ENCODE data around the gene DIP2C.

DNA sequence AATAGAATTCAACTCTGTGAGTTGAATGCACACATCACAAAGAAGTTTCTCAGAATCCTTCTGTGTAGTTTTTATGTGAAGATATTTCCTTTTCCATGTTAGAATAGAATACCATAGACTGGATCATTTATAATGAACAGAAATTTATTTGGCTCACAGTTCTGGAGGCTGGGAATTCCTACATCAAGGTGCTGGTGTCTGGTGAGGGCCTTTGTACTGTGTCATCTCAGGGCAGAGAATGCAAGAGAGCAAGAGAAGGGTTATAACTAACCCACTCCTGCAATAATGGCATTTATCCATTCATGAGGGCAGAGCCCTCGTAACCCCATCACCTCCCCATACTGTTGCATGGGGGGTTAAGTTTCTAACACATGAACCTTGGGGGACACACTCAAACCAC is 18.4 kb upstream of the DIP2C start:
- TF ChIP-seq, protein P1, sequence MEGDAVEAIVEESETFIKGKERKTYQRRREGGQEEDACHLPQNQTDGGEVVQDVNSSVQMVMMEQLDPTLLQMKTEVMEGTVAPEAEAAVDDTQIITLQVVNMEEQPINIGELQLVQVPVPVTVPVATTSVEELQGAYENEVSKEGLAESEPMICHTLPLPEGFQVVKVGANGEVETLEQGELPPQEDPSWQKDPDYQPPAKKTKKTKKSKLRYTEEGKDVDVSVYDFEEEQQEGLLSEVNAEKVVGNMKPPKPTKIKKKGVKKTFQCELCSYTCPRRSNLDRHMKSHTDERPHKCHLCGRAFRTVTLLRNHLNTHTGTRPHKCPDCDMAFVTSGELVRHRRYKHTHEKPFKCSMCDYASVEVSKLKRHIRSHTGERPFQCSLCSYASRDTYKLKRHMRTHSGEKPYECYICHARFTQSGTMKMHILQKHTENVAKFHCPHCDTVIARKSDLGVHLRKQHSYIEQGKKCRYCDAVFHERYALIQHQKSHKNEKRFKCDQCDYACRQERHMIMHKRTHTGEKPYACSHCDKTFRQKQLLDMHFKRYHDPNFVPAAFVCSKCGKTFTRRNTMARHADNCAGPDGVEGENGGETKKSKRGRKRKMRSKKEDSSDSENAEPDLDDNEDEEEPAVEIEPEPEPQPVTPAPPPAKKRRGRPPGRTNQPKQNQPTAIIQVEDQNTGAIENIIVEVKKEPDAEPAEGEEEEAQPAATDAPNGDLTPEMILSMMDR (IDR thresholded peaks at IDR 0.05), result no peak
- no peak for TF ChIP-seq POLR2A (IDR thresholded peaks at IDR 0.05)
- TF ChIP-seq POLR2AphosphoS5 (IDR thresholded peaks at IDR 0.05; ENCODE audit: insufficient read depth in 1 of 2, low read depth in 1 of 2), result no peak
